IMR-90 (cell line): Measurements from ENCODE around the gene PAX5. TPM values are rescaled to one million over a fixed set of nuclear protein-coding genes. Genes with fewer than 3 reads are reported as not detected.

ENCODE experiments used
- ATAC-seq: fragments of 200-7000 bp; cut with Tn5 transposase; 2 replicates; pipeline ENCODE4 v1.9.1; 2020; ENCODE audit warnings: low read depth, mild to moderate bottlenecking, moderate library complexity
- BruUV-seq: library from RNA; stranded (reverse); fragments of 400-500 nt; replicated peaks from 2 replicates; lab custom pipeline; 2021; lab: Mats Ljungman, UMichigan
- CTCF ChIA-PET: fragments of 300-600 bp; formaldehyde crosslinking; extraction: SDS; loops from one replicate; lab custom pipeline; 2021; ENCODE audit warnings: antibody characterized with exemption; lab: Yijun Ruan, JAX
- POLR2A ChIA-PET: fragments of 300-600 bp; sonication (Branson Sonifier 250); formaldehyde crosslinking; loops from one replicate; lab custom pipeline; 2022; ENCODE audit warnings: antibody characterized with exemption; ENCODE audit not compliant: unreplicated experiment; lab: Charles Lee
- DNase-seq: peaks from one replicate; pipeline ENCODE4 v3.0.0; 2013
- H2AFZ ChIP-seq: replicated peaks from 2 replicates; pipeline ENCODE3; 2013; ENCODE audit warnings: low read length, mild to moderate bottlenecking; ENCODE audit not compliant: poor library complexity
- H2AK5ac ChIP-seq: 2 replicates; pipeline ENCODE4 v1.6.1; 2013; ENCODE audit warnings: low read depth, low read length, inconsistent platforms
- H2AK9ac ChIP-seq: replicated peaks from 2 replicates; pipeline ENCODE3; 2013; ENCODE audit warnings: mild to moderate bottlenecking, low read depth, low read length, moderate library complexity; ENCODE audit not compliant: poor library complexity
- H2BK120ac ChIP-seq: 2 replicates; pipeline ENCODE4 v1.6.1; 2013; ENCODE audit warnings: low read depth, low read length, inconsistent platforms
- H2BK15ac ChIP-seq: 3 replicates; pipeline ENCODE4 v1.6.1; 2013; ENCODE audit warnings: low read depth, low read length, inconsistent platforms
- H2BK20ac ChIP-seq: 2 replicates; pipeline ENCODE4 v1.6.1; 2013; ENCODE audit warnings: low read depth, mild to moderate bottlenecking, inconsistent platforms, low read length, moderate library complexity
- H2BK5ac ChIP-seq: 2 replicates; pipeline ENCODE4 v1.6.1; 2013; ENCODE audit warnings: mild to moderate bottlenecking, low read depth, low read length, inconsistent platforms; ENCODE audit not compliant: poor library complexity, severe bottlenecking
- H3K14ac ChIP-seq: replicated peaks from 2 replicates; pipeline ENCODE4 v1.6.1; 2013; ENCODE audit warnings: low read depth, low read length, inconsistent platforms
- H3K18ac ChIP-seq: 2 replicates; pipeline ENCODE4 v1.6.1; 2013; ENCODE audit warnings: low read depth, low read length, control low read depth
- H3K23ac ChIP-seq: 2 replicates; pipeline ENCODE4 v1.6.1; 2013; ENCODE audit warnings: low read depth, low read length, inconsistent platforms
- H3K27ac ChIP-seq: 2 replicates; pipeline ENCODE4 v1.5.1; 2013; ENCODE audit warnings: mild to moderate bottlenecking, control low read depth, low read length; ENCODE audit not compliant: insufficient read depth
- H3K27me3 ChIP-seq: 2 replicates; pipeline ENCODE4 v1.6.1; 2013; ENCODE audit warnings: low read length; ENCODE audit not compliant: control insufficient read depth, insufficient read depth
- H3K36me3 ChIP-seq: 2 replicates; pipeline ENCODE4 v1.6.1; 2013; ENCODE audit warnings: low read length, mixed read lengths; ENCODE audit not compliant: control insufficient read depth, insufficient read depth
- H3K4ac ChIP-seq: 2 replicates; pipeline ENCODE4 v1.6.1; 2013; ENCODE audit warnings: low read depth, low read length, inconsistent platforms
- H3K4me1 ChIP-seq: 2 replicates; pipeline ENCODE4 v1.6.1; 2013; ENCODE audit warnings: low read length, mixed read lengths; ENCODE audit not compliant: control insufficient read depth, insufficient read depth
- H3K4me2 ChIP-seq: 2 replicates; pipeline ENCODE4 v1.6.1; 2013; ENCODE audit warnings: low read depth, mild to moderate bottlenecking, control low read depth, low read length, moderate library complexity
- H3K4me3 ChIP-seq: 2 replicates; pipeline ENCODE4 v1.5.1; 2013; ENCODE audit warnings: low read depth, mild to moderate bottlenecking, control low read depth, low read length, moderate library complexity; ENCODE audit not compliant: insufficient read depth
- H3K56ac ChIP-seq: 2 replicates; pipeline ENCODE4 v1.6.1; 2013; ENCODE audit warnings: low read length, inconsistent platforms; ENCODE audit not compliant: insufficient read depth; ENCODE audit errors: extremely low read depth
- H3K79me1 ChIP-seq, 2 experiments: 2 replicates each; pipeline ENCODE4 v1.6.1; 2013; ENCODE audit warnings: low read length in 2 of 2, inconsistent platforms in 1 of 2, low read depth in 1 of 2
- H3K9ac ChIP-seq: 2 replicates; pipeline ENCODE4 v1.6.1; 2013; ENCODE audit warnings: low read depth, low read length, control low read depth
- H3K9me1 ChIP-seq: 2 replicates; pipeline ENCODE4 v1.6.1; 2013; ENCODE audit warnings: low read length, inconsistent platforms; ENCODE audit not compliant: insufficient read depth
- H3K9me3 ChIP-seq: 2 replicates; pipeline ENCODE4 v1.6.1; 2013; ENCODE audit warnings: low read length; ENCODE audit not compliant: control insufficient read depth, insufficient read depth
- H4K20me1 ChIP-seq: 2 replicates; pipeline ENCODE4 v1.6.1; 2013; ENCODE audit warnings: low read length, inconsistent platforms; ENCODE audit not compliant: insufficient read depth
- H4K5ac ChIP-seq: 2 replicates; pipeline ENCODE4 v1.6.1; 2013; ENCODE audit warnings: mild to moderate bottlenecking, low read depth, low read length, control low read depth
- H4K8ac ChIP-seq, 2 experiments: 2 replicates each; pipeline ENCODE4 v1.6.1; 2013; ENCODE audit warnings: low read depth in 2 of 2, low read length in 2 of 2, control low read depth in 1 of 2, inconsistent platforms in 1 of 2
- H4K91ac ChIP-seq: 2 replicates; pipeline ENCODE4 v1.6.1; 2013; ENCODE audit warnings: low read depth, low read length, inconsistent platforms; ENCODE audit not compliant: insufficient read depth
- BHLHE40 ChIP-seq: fragments of 150-350 bp; IDR thresholded peaks from 2 replicates; pipeline ENCODE4 v1.6.1; 2016; ENCODE audit warnings: mild to moderate bottlenecking, low read depth, low read length
- CEBPB ChIP-seq: IDR thresholded peaks from 2 replicates; pipeline ENCODE4 v1.6.1; 2012; ENCODE audit warnings: low read depth, low read length, improper control_type of control experiment
- CHD1 ChIP-seq: IDR thresholded peaks from 2 replicates; pipeline ENCODE4 v1.6.1; 2012; ENCODE audit warnings: low read depth, low read length, improper control_type of control experiment
- ELK1 ChIP-seq: fragments of 150-350 bp; IDR thresholded peaks from 2 replicates; pipeline ENCODE4 v1.6.1; 2016; ENCODE audit warnings: low read depth, mild to moderate bottlenecking, low read length, moderate library complexity, borderline replicate concordance
- FOS ChIP-seq: fragments of 150-350 bp; IDR thresholded peaks from 2 replicates; pipeline ENCODE4 v1.6.1; 2016; ENCODE audit warnings: low read depth, low read length
- MAFK ChIP-seq: IDR thresholded peaks from 2 replicates; pipeline ENCODE4 v1.6.1; 2012; ENCODE audit warnings: low read depth, low read length, improper control_type of control experiment
- MAZ ChIP-seq: IDR thresholded peaks from 2 replicates; pipeline ENCODE4 v1.6.1; 2012; ENCODE audit warnings: low read depth, mild to moderate bottlenecking, low read length, improper control_type of control experiment, moderate library complexity, borderline replicate concordance
- MXI1 ChIP-seq: IDR thresholded peaks from 2 replicates; pipeline ENCODE4 v1.6.1; 2012; ENCODE audit warnings: low read depth, mild to moderate bottlenecking, low read length, moderate library complexity, borderline replicate concordance
- NFE2L2 ChIP-seq: fragments of 150-350 bp; IDR thresholded peaks from 2 replicates; pipeline ENCODE4 v1.6.1; 2016; ENCODE audit warnings: low read depth, mild to moderate bottlenecking, low read length
- POLR2A ChIP-seq: IDR thresholded peaks from 2 replicates; pipeline ENCODE4 v1.6.1; 2012; ENCODE audit warnings: mild to moderate bottlenecking, low read depth, low read length
- RAD21 ChIP-seq: IDR thresholded peaks from 2 replicates; pipeline ENCODE4 v1.6.1; 2012; ENCODE audit warnings: low read length, improper control_type of control experiment
- RCOR1 ChIP-seq: IDR thresholded peaks from 2 replicates; pipeline ENCODE4 v1.6.1; 2012; ENCODE audit warnings: mild to moderate bottlenecking, low read length, improper control_type of control experiment; ENCODE audit not compliant: insufficient replicate concordance
- RFX5 ChIP-seq: IDR thresholded peaks from 2 replicates; pipeline ENCODE4 v1.8.0; 2012; ENCODE audit warnings: low read depth, mild to moderate bottlenecking, low read length, moderate library complexity
- SMC3 ChIP-seq: fragments of 150-350 bp; IDR thresholded peaks from 2 replicates; pipeline ENCODE4 v1.6.1; 2016; ENCODE audit warnings: low read depth, mild to moderate bottlenecking, antibody characterized with exemption, low read length, moderate library complexity
- USF2 ChIP-seq: fragments of 150-350 bp; IDR thresholded peaks from 2 replicates; pipeline ENCODE4 v1.6.1; 2017; ENCODE audit warnings: mild to moderate bottlenecking, antibody characterized with exemption, low read length, low read depth
- WGBS, 2 experiments: methylation state at CpG; one replicate each; pipeline versions ENCODE4 v1.1.5 to v1.1.7; 2013; ENCODE audit warnings: missing lambda C conversion rate in 2 of 2; ENCODE audit not compliant: insufficient read length in 1 of 2; ENCODE audit errors: extremely low coverage in 2 of 2; 5-methylcytosine and 5-hydroxymethylcytosine counted together
- dilution Hi-C: fragments of 300-500 bp; cut with HindIII; formaldehyde crosslinking; loops from one replicate; pipeline ENCODE4 v1.14.3; 2018; ENCODE audit warnings: low sequenced_read_pairs; ENCODE audit not compliant: unreplicated experiment
- in situ Hi-C: fragments of 300-500 bp; cut with MboI; formaldehyde crosslinking; loops from 3 replicates; pipeline ENCODE4 v1.14.3; 2019; ENCODE audit warnings: low sequenced_read_pairs, inconsistent platforms, mixed read lengths
- intact Hi-C: fragments of 100-400 bp; cut with micrococcal nuclease; formaldehyde crosslinking; loops from 2 replicates; pipeline ENCODE4 v1.10.0; 2022
- polyA plus RNA-seq, 3 experiments: library from polyadenylated mRNA; depleted of rRNA; stranded (reverse); fragments of >200 nt; gene quantifications; 2 replicates each; pipeline ENCODE4 v1.2.3, GENCODE V29; 2012; ENCODE audit warnings: low replicate concordance in 1 of 3
- total RNA-seq: library from RNA; depleted of rRNA; stranded (reverse); fragments of >200 nt; gene quantifications from 2 replicates; pipeline ENCODE4 v1.2.3, GENCODE V29; 2012
- TF ChIP-seq, protein P1 (sequence below): conservative IDR thresholded peaks from 2 replicates; pipeline ENCODE4 v1.5.1; 2012; ENCODE audit warnings: mild to moderate bottlenecking, low read depth, low read length, improper control_type of control experiment

The PAX5 gene
- total and polyA plus RNA-seq, 2 of the 4 experiments (the other 2 are of a cell fraction): not detected

GRCh38 chr9:36988848-36989247, 45.2 kb downstream of the PAX5 start:
- ChIA-PET CTCF (no interaction called here), POLR2A (no interaction called here)
- H2BK120ac ChIP-seq: no peak overlapping the region
- H3K4me2 ChIP-seq: no peak overlapping the region
- dilution Hi-C loops (no loop called here), in situ Hi-C loops (no loop called here), intact Hi-C loops (loop anchor here (10.0 kb wide), 1 partner anchor 114 kb away; no protein-coding TSS in a partner anchor)
- H3K27ac ChIP-seq: no peak overlapping the region
- peaks cover 56% of the 10 kb centered on the region for H3K27me3 ChIP-seq
- H3K23ac ChIP-seq: no peak overlapping the region
- H3K9ac ChIP-seq: no peak overlapping the region
- TF ChIP-seq RAD21 (no peak), FOS (no peak), CHD1 (no peak), CEBPB (no peak), SMC3 (no peak), POLR2A (no peak), MXI1 (no peak), ELK1 (no peak), RCOR1 (no peak), RFX5 (no peak), NFE2L2 (no peak), BHLHE40 (no peak), MAFK (no peak), USF2 (no peak), MAZ (no peak)
- TF ChIP-seq, protein P1, sequence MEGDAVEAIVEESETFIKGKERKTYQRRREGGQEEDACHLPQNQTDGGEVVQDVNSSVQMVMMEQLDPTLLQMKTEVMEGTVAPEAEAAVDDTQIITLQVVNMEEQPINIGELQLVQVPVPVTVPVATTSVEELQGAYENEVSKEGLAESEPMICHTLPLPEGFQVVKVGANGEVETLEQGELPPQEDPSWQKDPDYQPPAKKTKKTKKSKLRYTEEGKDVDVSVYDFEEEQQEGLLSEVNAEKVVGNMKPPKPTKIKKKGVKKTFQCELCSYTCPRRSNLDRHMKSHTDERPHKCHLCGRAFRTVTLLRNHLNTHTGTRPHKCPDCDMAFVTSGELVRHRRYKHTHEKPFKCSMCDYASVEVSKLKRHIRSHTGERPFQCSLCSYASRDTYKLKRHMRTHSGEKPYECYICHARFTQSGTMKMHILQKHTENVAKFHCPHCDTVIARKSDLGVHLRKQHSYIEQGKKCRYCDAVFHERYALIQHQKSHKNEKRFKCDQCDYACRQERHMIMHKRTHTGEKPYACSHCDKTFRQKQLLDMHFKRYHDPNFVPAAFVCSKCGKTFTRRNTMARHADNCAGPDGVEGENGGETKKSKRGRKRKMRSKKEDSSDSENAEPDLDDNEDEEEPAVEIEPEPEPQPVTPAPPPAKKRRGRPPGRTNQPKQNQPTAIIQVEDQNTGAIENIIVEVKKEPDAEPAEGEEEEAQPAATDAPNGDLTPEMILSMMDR: no peak
- no peak overlapping the region for H2BK20ac ChIP-seq
- no peak overlapping the region for H3K56ac ChIP-seq
- no peak overlapping the region for H2BK5ac ChIP-seq
- no peak overlapping the region for H4K8ac ChIP-seq
- BruUV-seq: no TSS peak
- DNase-seq (no peak), ATAC-seq (no peak)
- no peaks in the 10 kb centered on the region; the same call in 1 of the 2 replicates for H3K4me1 ChIP-seq
- peaks cover 11% of the 10 kb centered on the region for H3K9me3 ChIP-seq
- H2AK9ac ChIP-seq: no peak overlapping the region
- no peak overlapping the region for H3K18ac ChIP-seq
- no peaks in the 10 kb centered on the region for H3K79me1 ChIP-seq
- no peak overlapping the region for H2AK5ac ChIP-seq
- H3K4me3 ChIP-seq: no peak overlapping the region
- no peak overlapping the region for H2AFZ ChIP-seq
- 18% methylated on average over 3 of the region's 6 CpGs; no CpG with 5 or more reads in 1 of the 2 experiments for WGBS, 2 experiments
- peaks cover 5% of the 10 kb centered on the region; the same call in 1 of the 2 replicates for H4K20me1 ChIP-seq
- H2BK15ac ChIP-seq: no peak overlapping the region
- H4K91ac ChIP-seq: no peak overlapping the region
- no peaks in the 10 kb centered on the region for H3K36me3 ChIP-seq
- H3K14ac ChIP-seq: no peak overlapping the region
- H3K9me1 ChIP-seq: no peaks in the 10 kb centered on the region
- no peak overlapping the region for H3K4ac ChIP-seq
- no peak overlapping the region for H4K5ac ChIP-seq
